ENCODE measurements around the gene RRP9.

DNA sequence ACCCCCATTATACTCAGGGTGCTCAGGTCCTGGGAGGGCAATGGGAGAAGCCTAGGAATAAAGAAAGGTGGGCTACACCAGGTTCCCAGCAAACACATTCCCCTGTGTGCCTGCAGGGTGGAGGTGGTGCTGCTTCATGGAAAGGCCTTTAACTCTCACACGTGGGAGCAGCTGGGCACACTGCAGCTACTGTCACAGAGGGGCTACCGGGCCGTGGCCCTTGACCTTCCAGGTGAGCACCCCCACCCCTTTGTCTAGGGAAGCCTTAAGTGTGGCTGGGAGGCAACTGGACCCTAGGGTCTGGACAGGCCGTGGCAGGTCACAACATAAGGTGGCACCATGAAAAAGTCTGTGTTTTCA is 36.4 kb upstream of the RRP9 start:
- TF ChIP-seq POLR2AphosphoS5 (IDR thresholded peaks at IDR 0.05; ENCODE audit: borderline replicate concordance, low read depth, low read length) (no peak), EZH2 (IDR thresholded peaks at IDR 0.05) (no peak)

Data from SK-N-MC (cell line).